PFSK-1 (cell line): ENCODE results near the gene KRT17.

ENCODE experiments used
- FOXP2 ChIP-seq: optimal IDR thresholded peaks from 2 replicates; pipeline ENCODE3; 2011; ENCODE audit warnings: borderline replicate concordance, control low read depth, inconsistent platforms; ENCODE audit not compliant: insufficient read depth; ENCODE audit errors: extremely low read length, extremely low read depth
- POLR2AphosphoS5 ChIP-seq: IDR thresholded peaks from 2 replicates; pipeline ENCODE4 v1.6.1; 2012; ENCODE audit warnings: low read depth, mild to moderate bottlenecking, control low read depth, low read length, moderate library complexity
- REST ChIP-seq, 2 experiments: IDR thresholded peaks; 2 replicates each; pipeline versions ENCODE4 v1.6.1 to v1.8.0; 2011 to 2012; ENCODE audit warnings: low read depth in 2 of 2, low read length in 2 of 2, control low read depth in 1 of 2, inconsistent platforms in 1 of 2, mild to moderate bottlenecking in 1 of 2, moderate library complexity in 1 of 2; ENCODE audit not compliant: insufficient read depth in 1 of 2
- SIN3A ChIP-seq: IDR thresholded peaks from 2 replicates; pipeline ENCODE4 v1.6.1; 2012; ENCODE audit warnings: mild to moderate bottlenecking, low read length, moderate library complexity, borderline replicate concordance; ENCODE audit not compliant: insufficient read depth
- TAF1 ChIP-seq: IDR thresholded peaks from 2 replicates; pipeline ENCODE4 v1.6.1; 2012; ENCODE audit warnings: low read length, control low read depth, borderline replicate concordance; ENCODE audit not compliant: insufficient read depth

The KRT17 gene

GRCh38 chr17:41620583-41621434 lies 3.6 kb downstream of the KRT17 start:
- TF ChIP-seq FOXP2 (no peak), REST (IDR thresholded peaks at IDR 0.05; ENCODE audit: insufficient read depth in 1 of 2, low read depth in 2 of 2, low read length in 2 of 2) (no peak), POLR2AphosphoS5 (no peak), TAF1 (no peak), SIN3A (no peak)

GRCh38 chr17:41619036-41619926 lies 5.1 kb downstream of the KRT17 start:
- TF ChIP-seq SIN3A (no peak), TAF1 (no peak), POLR2AphosphoS5 (no peak), REST (IDR thresholded peaks at IDR 0.05; ENCODE audit: insufficient read depth in 1 of 2, low read depth in 2 of 2, low read length in 2 of 2) (no peak), FOXP2 (no peak)

- TF ChIP-seq REST (IDR thresholded peaks at IDR 0.05; ENCODE audit: insufficient read depth in 1 of 2, low read depth in 2 of 2, low read length in 2 of 2) (no peak), SIN3A (no peak), FOXP2 (no peak), TAF1 (no peak), POLR2AphosphoS5 (no peak)
Measured at GRCh38 chr17:41618341-41619035, 5.9 kb downstream of the KRT17 start.

GRCh38 chr17:41617698-41618097 lies 6.7 kb downstream of the KRT17 start:
- TF ChIP-seq SIN3A (no peak), REST (IDR thresholded peaks at IDR 0.05; ENCODE audit: insufficient read depth in 1 of 2, low read depth in 2 of 2, low read length in 2 of 2) (no peak), POLR2AphosphoS5 (no peak), FOXP2 (no peak), TAF1 (no peak)
